Measurements from ENCODE around the gene SEL1L.
A peak's percentile ranks its signal among the peaks of the same experiment; 100 is the strongest.
"Not testable (repeated sequence)": the region's sequence is repeated elsewhere in the genome, so short reads cannot be mapped to it uniquely, and the experiment has no call there.

SEL1L gene

DNA sequence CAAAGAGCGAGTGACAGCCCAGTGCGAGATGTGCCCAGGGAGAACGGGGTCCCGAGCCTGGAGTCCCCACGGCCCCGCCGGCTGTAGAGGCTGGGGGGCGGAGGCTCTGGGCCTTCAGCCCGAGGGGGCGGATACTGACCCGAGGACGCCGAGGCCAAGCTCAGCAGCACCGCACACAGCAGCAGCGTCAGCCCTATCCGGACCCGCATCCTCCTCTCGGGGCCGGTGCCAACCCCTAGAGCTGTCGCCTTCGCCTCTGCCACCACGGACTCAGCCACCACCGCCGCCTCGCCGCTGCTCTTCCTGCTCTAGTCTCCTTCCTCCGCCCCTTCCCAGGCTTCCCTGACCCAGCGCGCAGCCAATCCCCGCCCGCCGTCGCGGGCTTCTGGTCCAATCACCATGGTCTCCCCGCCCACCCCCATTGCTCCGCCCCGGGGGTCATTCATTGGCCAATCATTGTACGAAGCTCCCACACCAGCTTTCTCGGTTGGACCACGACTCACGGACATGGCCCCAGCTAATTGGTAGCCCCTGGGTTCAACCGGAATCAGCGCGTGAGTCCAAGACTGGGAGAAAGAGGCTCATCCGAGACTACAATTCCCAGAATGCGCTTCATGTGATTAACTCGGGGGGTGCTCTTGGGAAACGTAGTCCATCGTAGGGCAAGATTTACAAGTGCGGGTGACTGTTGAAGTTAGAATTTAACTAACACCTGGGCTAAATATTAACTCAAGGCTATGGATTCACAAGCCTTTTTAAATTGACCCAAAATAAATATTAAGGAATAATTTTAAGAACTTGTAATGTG is at the start of gene SEL1L:
TSS of gene SEL1L (minus strand) at position 318 of the 808 bp plus-strand sequence. CDS start at position 209, 109 bp downstream.
- peak; percentile 100 for DNase-seq

GRCh38 chr14:81582420-81582819 is 48.8 kb upstream of the SEL1L start:
- DNase-seq, result no peak

DNA sequence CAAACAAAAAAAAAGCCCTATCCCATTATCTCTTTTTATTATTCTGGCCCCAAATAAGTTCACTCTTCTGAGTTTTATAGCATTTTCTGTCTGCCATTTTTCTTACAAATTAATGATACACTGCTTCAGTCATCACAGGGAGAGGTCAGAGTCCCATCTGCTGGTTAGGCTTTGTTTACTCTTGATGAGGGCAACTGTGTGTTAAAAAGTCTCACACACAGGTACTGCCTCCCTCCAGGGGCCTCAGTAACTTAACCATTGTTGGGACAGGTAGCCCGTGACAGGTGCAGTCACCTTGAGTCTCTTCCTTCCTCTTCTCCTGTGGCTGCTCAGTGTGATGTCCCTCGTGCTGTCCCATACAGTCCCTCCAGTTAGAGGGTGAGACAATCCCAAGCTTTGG is 45.5 kb upstream of the SEL1L start:
- DNase-seq, result no peak

GRCh38 chr14:81571437-81571836 is 37.8 kb upstream of the SEL1L start:
- no peak for DNase-seq

- DNase-seq, result no peak
Measured at GRCh38 chr14:81567302-81567701, 33.6 kb upstream of the SEL1L start.

DNA sequence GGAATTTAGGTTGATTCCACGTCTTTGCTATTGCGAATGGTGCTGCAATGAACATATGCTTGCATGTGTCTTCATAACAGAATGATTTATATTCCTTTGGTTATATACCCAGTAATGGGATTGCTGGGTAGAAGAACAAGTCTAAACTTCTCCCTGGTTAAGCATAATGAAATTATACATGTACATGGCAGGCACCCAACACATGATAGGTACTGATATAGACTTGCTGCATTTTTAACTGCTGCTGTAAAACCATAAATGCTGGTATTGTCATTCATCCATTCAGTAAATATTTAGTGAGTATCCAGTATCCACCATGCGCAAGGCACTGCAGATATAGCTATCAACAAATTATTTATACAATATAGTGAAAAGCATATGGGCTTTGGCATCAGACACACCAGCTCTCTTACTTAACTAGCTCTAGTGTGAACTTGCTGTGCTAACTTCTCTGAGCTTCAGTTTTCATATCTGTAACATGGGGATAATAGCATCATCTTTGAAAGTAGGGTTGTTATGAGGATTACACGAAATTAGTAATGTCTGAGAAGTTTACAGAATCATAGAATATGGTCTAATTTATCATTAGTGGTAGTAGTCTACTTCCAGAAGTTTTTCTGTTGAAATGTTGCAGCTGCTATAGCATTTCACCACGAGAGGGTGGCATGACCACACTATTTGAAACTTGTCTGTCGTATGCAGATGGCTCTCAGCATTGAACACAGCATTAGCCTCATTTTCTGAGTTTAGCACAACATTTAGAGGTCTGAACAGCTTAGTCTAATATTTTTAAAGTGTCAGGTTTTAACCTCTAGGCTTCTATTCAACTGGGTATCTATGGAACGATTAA is 32.0 kb upstream of the SEL1L start:
- peak; percentile 9 for DNase-seq

DNA sequence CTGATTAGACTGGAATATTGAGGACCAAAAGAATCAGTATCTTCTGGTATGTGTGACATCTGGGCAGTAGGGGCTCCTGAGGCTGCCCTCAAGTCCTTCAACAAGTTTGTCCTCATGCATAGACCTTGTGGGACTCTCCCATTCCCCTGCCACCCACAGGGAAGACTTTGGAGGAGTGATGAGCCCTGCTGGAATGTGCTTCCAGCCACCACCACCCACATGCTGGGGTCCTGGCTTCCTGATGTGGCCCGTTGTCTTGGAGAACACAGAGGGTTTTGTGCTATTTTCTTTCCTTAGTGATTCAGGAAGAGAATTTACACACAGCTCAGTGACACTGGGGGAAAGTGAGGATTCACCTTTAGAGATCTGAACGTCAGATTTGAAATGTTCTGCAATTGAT is 29.2 kb upstream of the SEL1L start:
- no peak for DNase-seq

- no peak for DNase-seq
Measured at GRCh38 chr14:81561084-81561775, 27.6 kb upstream of the SEL1L start.

GRCh38 chr14:81559385-81559784 is 25.7 kb upstream of the SEL1L start:
- no peak for DNase-seq

DNA sequence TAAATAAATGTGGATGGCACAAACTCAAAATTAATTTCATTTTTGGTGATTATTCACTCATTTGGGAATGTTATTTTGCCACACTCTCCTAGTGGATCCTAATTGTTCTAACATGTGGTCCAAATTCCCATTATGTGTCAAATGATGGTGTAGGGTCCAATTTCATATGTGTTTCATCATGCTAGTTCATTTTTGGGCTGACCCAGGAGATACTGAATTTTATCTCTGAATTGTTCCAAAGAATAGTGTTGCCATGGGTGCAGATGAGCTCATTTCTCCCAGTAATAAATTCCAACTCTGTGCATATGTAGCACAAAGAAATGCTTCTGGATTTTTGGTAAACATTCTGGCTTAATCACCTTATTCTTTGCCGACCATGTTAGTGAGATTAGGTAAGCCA is 23.5 kb upstream of the SEL1L start:
- no peak for DNase-seq

DNA sequence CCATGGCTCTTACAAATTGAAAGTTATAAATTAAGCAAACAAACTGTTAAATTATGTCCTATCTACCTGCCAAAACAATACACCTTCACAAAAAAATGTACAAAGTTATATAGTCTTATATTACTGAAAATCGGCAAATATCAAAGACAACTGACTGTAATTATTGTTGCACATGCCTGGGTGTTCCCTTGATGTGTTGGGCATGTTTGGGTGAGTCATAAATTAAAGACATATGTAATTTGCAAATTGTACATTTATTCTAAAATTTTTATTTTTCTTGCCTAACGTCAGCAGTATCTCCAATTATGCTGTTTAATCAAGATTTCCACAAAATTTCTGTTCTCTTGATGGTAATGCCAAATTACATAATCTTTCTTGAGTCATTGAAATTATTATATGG is 22.0 kb upstream of the SEL1L start:
- DNase-seq, result no peak

GRCh38 chr14:81555051-81555450 is 21.4 kb upstream of the SEL1L start:
- no peak for DNase-seq

- no peak for DNase-seq
Measured at GRCh38 chr14:81551471-81551870, 17.8 kb upstream of the SEL1L start.

- no peak for DNase-seq
Measured at GRCh38 chr14:81550001-81550637, 16.5 kb upstream of the SEL1L start.

DNA sequence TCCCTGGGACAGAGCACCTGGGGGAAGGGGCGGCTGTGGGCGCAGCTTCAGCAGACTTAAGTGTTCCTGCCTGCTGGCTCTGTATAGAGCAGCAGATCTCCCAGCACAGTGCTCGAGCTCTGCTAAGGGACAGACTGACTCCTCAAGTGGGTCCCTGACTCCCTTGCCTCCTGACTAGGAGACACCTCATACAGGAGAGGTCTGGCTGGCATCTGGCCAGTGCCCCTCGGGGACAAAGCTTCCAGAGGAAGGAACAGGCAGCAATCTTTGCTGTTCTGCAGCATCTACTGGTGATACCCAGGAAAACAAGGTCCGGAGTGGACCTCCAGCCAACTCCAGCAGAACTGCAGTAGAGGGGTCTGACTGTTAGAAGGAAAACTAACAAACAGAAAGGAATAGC is 7.6 kb upstream of the SEL1L start:
- DNase-seq, result not testable (repeated sequence)

- no peak for DNase-seq
Measured at GRCh38 chr14:81537193-81537592, 3.5 kb upstream of the SEL1L start.

DNA sequence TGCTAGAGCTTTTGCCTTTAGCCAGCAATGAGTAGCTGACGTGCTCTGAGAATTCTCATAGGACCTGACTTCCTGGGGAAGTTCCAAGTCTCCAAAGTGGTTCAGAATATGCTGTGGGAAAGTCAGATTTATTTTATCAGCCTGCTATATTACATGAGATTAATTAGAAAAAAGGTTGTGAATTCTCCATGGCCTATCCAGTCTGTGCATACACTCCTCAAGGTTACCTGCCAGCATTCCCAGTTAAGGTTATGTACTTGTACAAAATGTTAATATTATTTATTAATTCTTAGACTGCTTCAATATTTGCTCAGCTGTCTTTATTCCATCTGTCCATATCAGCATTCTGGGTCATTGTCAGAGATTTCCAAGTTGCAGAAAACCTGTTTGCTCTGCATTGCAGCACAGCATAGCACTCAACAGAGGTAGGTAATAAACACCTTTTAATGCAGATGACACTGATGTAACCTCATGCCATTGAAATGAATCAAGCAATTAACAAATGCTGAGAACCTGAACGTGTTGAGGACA is 2.7 kb upstream of the SEL1L start:
- no peak for DNase-seq

DNA sequence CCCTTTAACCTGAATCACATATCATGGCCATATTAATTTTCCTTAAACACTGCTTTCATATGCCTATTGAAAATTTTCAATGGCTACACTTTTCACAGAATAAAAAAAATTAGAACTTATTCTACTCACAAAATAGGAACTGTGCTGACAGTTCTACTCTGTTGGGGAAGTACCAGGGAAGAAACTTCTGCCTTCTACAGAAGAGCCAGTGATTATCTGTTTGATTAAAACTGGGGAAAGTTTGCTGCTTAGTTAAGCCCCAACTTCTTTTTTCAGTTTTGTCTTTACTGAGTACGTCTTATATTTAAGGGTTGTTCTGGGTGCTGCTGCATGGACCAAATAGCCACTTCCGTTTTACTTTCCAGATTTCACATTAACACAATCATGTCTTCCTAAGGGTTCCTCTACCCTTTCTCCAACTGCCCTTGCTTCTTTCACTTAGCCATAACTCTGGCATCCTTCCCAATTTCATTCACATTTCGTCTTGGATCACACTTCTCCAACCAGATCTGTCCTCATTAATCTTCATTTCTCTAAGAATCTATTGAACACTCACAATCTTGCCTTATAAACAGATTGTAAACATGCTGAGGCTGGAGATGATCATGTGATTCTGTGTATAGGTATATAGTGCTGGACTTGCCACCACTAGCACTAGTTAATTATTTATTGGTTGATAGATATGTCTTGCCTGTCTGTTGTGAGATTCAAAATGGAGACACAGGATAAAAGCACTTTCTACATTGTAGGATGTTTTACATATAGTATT is 1.9 kb upstream of the SEL1L start:
- peak; percentile 61 for DNase-seq

DNA sequence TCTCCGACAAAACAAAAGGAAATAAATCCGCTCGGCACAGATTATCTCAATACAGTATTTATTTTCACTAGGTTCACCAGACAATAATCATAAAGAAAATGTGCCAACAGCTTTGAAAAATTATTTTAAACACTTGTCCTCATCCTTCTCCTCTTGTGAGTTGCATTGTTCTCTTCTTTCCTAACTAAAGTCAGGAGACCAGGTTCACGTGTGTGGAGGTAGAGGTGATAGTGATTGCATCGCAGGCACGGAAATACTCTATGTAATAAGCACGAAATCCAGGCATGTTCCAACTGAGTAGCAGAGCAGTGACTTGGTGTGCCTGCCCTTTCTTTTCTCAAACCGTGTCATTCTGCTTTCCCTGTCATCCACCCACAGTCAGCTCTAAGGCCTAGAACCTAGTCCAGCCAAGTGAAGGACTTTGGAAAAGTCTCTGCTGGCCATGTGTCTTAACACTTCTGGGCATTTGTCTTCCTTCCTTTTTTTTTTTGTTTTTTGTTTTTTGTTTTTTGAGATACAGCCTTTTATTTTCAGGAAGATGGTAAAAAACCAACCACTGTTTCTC is 939 bp upstream of the SEL1L start:
- peak; percentile 17 for DNase-seq

DNA sequence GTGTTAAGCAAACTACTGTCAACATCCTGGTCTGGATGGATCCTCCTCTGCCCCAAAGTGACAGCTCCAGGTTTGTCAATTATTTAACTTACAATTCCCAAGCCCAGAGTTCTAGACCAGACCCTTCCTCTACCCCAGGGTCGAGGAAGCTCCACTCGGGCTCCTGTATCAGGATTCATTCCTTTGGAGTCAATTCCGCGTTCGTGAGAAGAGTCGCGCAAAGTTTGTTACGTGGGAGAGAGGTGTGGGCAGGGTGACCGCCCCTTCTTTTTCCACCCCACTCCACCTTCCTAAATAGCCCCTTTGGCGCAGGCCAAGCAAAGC is 479 bp downstream of the SEL1L start:
- no peak for DNase-seq

DNA sequence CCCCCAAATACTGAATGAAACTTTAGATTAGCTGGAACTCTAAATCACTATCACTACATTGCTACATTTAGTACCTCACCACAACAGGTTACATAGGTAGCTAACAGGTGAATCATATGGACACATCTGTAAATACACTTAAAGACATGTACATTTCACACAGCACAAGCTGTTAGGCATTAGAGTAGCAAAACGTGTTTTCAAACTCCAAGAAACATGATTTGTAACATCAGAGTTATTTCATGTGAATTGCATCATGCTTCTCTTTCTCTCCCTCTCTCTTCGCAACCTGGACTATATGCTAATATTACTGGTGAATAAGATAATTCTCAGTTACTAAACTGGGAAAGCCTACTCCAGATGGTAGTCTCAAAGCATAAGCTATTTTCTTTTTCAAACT is 4.3 kb downstream of the SEL1L start:
- DNase-seq, result no peak

DNA sequence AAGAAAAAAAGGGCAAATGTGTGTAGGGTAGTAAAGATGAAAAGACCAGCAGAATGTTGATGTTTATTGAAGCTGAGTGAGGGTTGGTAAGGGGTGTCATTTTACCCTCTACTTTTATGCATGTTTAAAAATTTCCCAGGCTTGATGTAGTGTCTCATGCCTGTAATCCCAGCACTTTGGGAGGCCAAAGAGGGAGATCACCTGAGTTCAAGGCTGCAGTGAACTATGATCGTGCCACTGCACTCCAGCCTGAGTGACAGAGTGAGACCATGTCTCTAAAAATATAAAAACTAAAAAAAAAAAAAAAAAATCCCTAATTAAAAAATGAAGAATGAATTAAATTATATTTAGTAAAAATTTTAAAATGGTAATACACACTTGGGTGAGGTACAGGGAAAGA is 8.5 kb downstream of the SEL1L start:
- no peak for DNase-seq

All from suppressor macrophage treated with lipopolysaccharide for 4 hours (primary cell).